Activated CD4-positive, alpha-beta T cell treated with anti-CD3 and anti-CD28 coated beads for 36 hours (primary cell): ENCODE measurements around the gene HACD2. TPM values are rescaled to one million over a fixed set of nuclear protein-coding genes. Genes with fewer than 3 reads are reported as not detected.

ENCODE experiments used
- ATAC-seq: fragments of 200-7000 bp; cut with Tn5 transposase; one replicate; pipeline ENCODE4 v1.10.0; 2021; ENCODE audit warnings: mild to moderate bottlenecking, moderate library complexity
- CTCF ChIA-PET: fragments of 350-600 bp; sonication (Branson Sonifier 250); formaldehyde crosslinking; loops from one replicate; lab custom pipeline; 2021; ENCODE audit warnings: antibody characterized with exemption; lab: Charles Lee
- POLR2A ChIA-PET: fragments of 350-600 bp; sonication (Branson Sonifier 250); formaldehyde crosslinking; loops from one replicate; lab custom pipeline; 2021; ENCODE audit warnings: antibody characterized with exemption, inconsistent platforms; lab: Charles Lee
- DNase-seq: peaks from one replicate; pipeline ENCODE4 v3.0.0-alpha.2; 2020
- H3K27ac Mint-ChIP-seq: one replicate; pipeline ENCODE4 v1.8.0; 2021; ENCODE audit warnings: mixed read lengths
- H3K27me3 Mint-ChIP-seq: one replicate; pipeline ENCODE4 v1.8.0; 2021; ENCODE audit warnings: mixed read lengths
- H3K36me3 Mint-ChIP-seq: one replicate; pipeline ENCODE4 v1.8.0; 2021; ENCODE audit warnings: low read depth, mixed read lengths
- H3K4me1 Mint-ChIP-seq: one replicate; pipeline ENCODE4 v1.8.0; 2021; ENCODE audit warnings: mixed read lengths
- H3K4me3 Mint-ChIP-seq: one replicate; pipeline ENCODE4 v1.8.0; 2021; ENCODE audit warnings: mild to moderate bottlenecking, moderate library complexity, mixed read lengths
- H3K9me3 Mint-ChIP-seq: one replicate; pipeline ENCODE4 v1.8.0; 2021; ENCODE audit warnings: low read depth, mixed read lengths
- intact Hi-C, 2 experiments: fragments of 100-400 bp; cut with DNase I in 1 of 2; cut with micrococcal nuclease in 1 of 2; formaldehyde crosslinking; loops; one replicate each; pipeline versions ENCODE4 v1.14.2 to v1.15.1; 2022 to 2024; cut with DNase I, micrococcal nuclease
- total RNA-seq, 2 experiments: library from RNA; stranded (reverse); gene quantifications; one replicate each; pipeline ENCODE4 v1.2.3, GENCODE V29; 2021

HACD2 gene
- total RNA-seq, 2 experiments from 2014 or later = 22.1 to 27.7 TPM

DNA sequence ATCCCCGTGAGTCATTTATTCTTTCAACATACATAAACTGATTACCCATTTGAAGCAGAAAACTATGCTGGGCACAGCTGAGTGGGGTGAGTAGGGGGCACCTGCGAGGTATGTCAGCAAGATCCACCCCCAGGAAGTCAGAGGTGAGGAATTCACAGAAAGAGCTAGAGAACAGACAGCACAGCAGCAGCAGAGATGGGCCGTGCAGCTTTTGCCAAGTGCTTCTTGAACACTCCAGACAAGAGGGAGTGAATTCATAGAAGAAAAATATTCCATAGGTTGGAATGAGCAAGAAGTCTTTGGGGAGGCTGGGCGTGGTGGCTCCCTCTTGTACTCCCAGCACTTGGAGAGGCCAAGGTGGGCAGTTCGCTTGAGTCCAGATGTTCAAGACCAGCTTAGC is 126.6 kb downstream of the HACD2 start:
- no peak overlapping the region for H3K27ac Mint-ChIP-seq
- no peaks in the 10 kb centered on the region for H3K4me1 Mint-ChIP-seq
- DNase-seq = no peak
- POLR2A ChIA-PET = no interaction called here
- ATAC-seq = no peak
- H3K36me3 Mint-ChIP-seq = no peaks in the 10 kb centered on the region
- intact Hi-C loops = no loop called here
- peaks cover 34% of the 10 kb centered on the region for H3K27me3 Mint-ChIP-seq
- H3K4me3 Mint-ChIP-seq = no peak overlapping the region
- CTCF ChIA-PET = interaction anchor here (0.9 kb wide), 1 partner anchor 10 kb away, joined by 3 read pairs; no protein-coding TSS in a partner anchor
- no peaks in the 10 kb centered on the region for H3K9me3 Mint-ChIP-seq

DNA sequence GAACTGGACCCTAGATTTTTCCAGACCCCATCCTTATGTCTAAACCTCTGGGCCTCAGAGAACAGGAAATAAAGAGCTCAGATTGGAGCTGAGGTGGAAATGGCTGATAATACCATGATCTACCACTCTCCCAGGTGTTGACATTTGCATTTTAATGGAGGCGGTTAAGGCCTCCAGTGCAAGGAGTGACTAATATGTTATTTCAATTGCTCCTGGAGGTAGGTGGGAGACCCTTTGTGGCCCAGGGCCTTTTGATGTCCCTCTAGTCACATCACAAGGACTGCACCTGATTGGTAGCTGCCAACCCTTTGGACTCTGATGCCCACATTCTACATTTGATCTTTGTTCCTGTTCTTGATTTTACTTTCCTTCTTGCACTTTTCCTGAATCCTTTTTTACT is 127.0 kb downstream of the HACD2 start:
- Mint-ChIP-seq H3K4me3 (no peak overlapping the region), H3K4me1 (no peaks in the 10 kb centered on the region), H3K27me3 (peaks cover 34% of the 10 kb centered on the region), H3K27ac (no peak overlapping the region), H3K36me3 (no peaks in the 10 kb centered on the region), H3K9me3 (no peaks in the 10 kb centered on the region)
- no peak for ATAC-seq
- DNase-seq = no peak
- ChIA-PET POLR2A (no interaction called here), CTCF (no interaction called here)
- intact Hi-C loops = no loop called here

DNA sequence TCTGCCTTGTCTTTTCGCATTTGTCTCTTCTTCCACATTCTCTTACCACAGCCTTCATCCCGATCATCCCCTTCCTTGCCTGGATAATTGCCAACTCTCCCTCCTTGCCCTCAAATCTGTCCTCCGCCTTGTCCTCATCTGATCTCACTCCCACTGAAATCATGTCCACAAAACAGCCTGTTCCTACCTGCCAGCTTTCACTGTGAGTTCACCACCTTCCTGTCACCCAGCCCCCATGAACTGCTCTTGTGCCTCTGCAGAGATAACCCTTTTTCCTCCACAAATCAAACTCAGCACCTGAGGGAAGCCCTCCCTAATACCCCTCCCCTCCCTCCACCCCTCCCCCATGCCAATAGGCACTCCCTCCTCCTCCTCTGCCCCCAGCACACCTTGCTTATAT is 131.2 kb downstream of the HACD2 start:
- DNase-seq = no peak
- H3K4me3 Mint-ChIP-seq = no peak overlapping the region
- peaks cover 42% of the 10 kb centered on the region for H3K27me3 Mint-ChIP-seq
- H3K4me1 Mint-ChIP-seq = no peaks in the 10 kb centered on the region
- ATAC-seq = no peak
- POLR2A ChIA-PET = no interaction called here
- intact Hi-C loops = no loop called here
- H3K27ac Mint-ChIP-seq = no peak overlapping the region
- no peaks in the 10 kb centered on the region for H3K9me3 Mint-ChIP-seq
- no peaks in the 10 kb centered on the region for H3K36me3 Mint-ChIP-seq
- CTCF ChIA-PET = no interaction called here

- ATAC-seq = no peak
- DNase-seq = no peak
- ChIA-PET POLR2A (no interaction called here), CTCF (interaction anchor here (0.9 kb wide), 1 partner anchor 153 kb away, joined by 3 read pairs; no protein-coding TSS in a partner anchor)
- peaks cover 34% of the 10 kb centered on the region for H3K27me3 Mint-ChIP-seq
- H3K9me3 Mint-ChIP-seq = no peaks in the 10 kb centered on the region
- H3K36me3 Mint-ChIP-seq = no peaks in the 10 kb centered on the region
- no peaks in the 10 kb centered on the region for H3K4me1 Mint-ChIP-seq
- H3K27ac Mint-ChIP-seq = no peak overlapping the region
- intact Hi-C loops = no loop called here
- no peak overlapping the region for H3K4me3 Mint-ChIP-seq
These were observed 133.7 kb downstream of the HACD2 start for GRCh38 chr3:123451186-123451585.

DNA sequence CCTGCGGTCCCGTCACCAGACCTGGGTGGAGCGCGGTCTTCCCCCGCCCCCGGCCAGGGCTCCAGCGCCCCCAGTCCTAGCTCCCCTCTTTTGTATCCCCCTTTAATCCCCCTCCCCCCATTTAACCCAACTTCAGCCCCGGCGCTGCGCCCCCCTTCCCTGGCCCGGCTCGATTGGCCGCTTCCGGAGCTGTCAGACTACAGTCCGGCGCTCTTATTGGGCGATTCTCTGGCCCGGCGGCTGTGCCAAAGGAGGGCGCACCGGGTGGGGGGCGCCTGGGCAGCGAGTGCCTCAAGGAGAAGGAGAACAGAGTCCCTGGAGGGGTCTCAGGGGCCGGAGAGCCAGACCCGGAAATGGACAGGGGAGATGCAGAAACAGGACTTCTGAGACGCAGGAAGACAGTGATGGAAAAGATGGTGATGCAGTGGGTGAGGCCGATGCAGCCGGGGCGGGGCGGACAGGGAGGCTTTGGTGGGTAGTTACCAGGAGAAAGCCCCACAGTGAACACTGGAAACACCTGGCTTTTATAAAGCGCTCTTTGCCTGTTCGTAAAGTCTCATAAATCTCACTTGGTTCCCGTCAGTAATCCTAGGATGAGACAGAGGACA is 134.8 kb downstream of the HACD2 start:
- intact Hi-C loops = loop anchor here in 1 of 2 experiments (5.0 kb wide), 1 partner anchor 107 kb away; no protein-coding TSS in a partner anchor
- DNase-seq (no peak), ATAC-seq (no peak)
- Mint-ChIP-seq H3K9me3 (no peaks in the 10 kb centered on the region), H3K36me3 (no peaks in the 10 kb centered on the region), H3K27ac (no peak overlapping the region), H3K4me3 (no peak overlapping the region), H3K27me3 (peaks cover 40% of the 10 kb centered on the region), H3K4me1 (no peaks in the 10 kb centered on the region)
- POLR2A ChIA-PET = interaction anchor here (0.5 kb wide), 1 partner anchor 1903 kb away, joined by 3 read pairs; no protein-coding TSS in a partner anchor
- CTCF ChIA-PET = interaction anchor here (0.9 kb wide), 1 partner anchor 154 kb away, joined by 3 read pairs; no protein-coding TSS in a partner anchor

GRCh38 chr3:123449102-123449996 is 135.5 kb downstream of the HACD2 start:
- peaks cover 42% of the 10 kb centered on the region for H3K27me3 Mint-ChIP-seq
- no peak overlapping the region for H3K27ac Mint-ChIP-seq
- no peaks in the 10 kb centered on the region for H3K4me1 Mint-ChIP-seq
- ChIA-PET CTCF (interaction anchor here (1.5 to 2.4 kb wide), 2 partner anchors 110 to 113 kb away, joined by 4 to 16 read pairs; no protein-coding TSS in a partner anchor), POLR2A (no interaction called here)
- no peaks in the 10 kb centered on the region for H3K9me3 Mint-ChIP-seq
- ATAC-seq (peak; percentile 25), DNase-seq (peak; percentile 35)
- intact Hi-C loops = loop anchor here in 1 of 2 experiments (5.0 kb wide), 1 partner anchor 108 kb away; no protein-coding TSS in a partner anchor
- H3K36me3 Mint-ChIP-seq = no peaks in the 10 kb centered on the region
- no peak overlapping the region for H3K4me3 Mint-ChIP-seq

DNA sequence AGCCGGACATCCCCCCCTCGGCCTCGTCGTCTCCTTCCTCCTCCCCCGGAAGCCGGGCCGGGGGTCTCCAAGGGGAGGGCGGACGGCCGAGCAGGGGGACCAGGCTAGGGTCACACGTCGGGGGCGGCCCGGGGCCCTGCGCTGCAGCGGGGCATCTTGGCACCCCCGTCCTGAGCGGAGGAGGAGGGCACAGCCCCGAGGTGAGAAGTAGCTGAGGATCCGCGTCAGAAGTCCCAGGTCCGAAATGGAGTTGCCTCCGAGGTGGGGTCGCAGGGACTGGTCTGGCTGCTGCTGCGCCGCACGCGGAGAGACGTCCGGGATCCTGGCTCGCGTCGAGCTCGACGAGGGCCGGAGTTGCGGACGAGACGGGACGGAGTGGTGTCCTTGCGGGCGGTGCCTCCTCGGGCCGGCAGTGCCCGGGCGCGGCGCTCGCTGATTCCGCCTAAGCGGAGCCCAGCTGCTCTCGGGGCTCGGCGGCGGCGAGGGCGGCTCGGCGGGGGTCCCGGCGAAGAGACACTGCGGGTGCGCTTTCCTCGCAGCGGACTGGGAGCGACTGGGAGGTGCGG is 136.2 kb downstream of the HACD2 start, which contains the start of gene ADCY5:
Gene ADCY5, minus strand, starts transcription at position 555 of the 566 bp plus-strand sequence. Its CDS starts 545 bp downstream, at position 10.
- Mint-ChIP-seq H3K36me3 (no peaks in the 10 kb centered on the region), H3K4me3 (no peak within 1 kb of the TSS), H3K27me3 (peaks cover 45% of the 10 kb centered on the region), H3K4me1 (no peaks in the 10 kb centered on the region), H3K9me3 (no peaks in the 10 kb centered on the region), H3K27ac (no peak within 1 kb of the TSS)
- POLR2A ChIA-PET = no interaction called here
- DNase-seq (peak; percentile 15), ATAC-seq (no peak)
- intact Hi-C loops = loop anchor here (1.0 to 5.0 kb wide), 3 partner anchors 41 to 111 kb away; no protein-coding TSS in a partner anchor
- CTCF ChIA-PET = interaction anchor here (0.5 to 2.4 kb wide), 4 partner anchors 10 to 495 kb away, joined by 3 to 16 read pairs (median 4); no protein-coding TSS in a partner anchor

GRCh38 chr3:123447749-123448517 is 136.9 kb downstream of the HACD2 start:
- Mint-ChIP-seq H3K36me3 (no peaks in the 10 kb centered on the region), H3K4me3 (no peak overlapping the region), H3K4me1 (no peaks in the 10 kb centered on the region), H3K9me3 (no peaks in the 10 kb centered on the region), H3K27me3 (peaks cover 46% of the 10 kb centered on the region), H3K27ac (no peak overlapping the region)
- ATAC-seq (peak; percentile 81), DNase-seq (peak; percentile 71)
- CTCF ChIA-PET = interaction anchor here (0.5 to 2.4 kb wide), 6 partner anchors 11 to 494 kb away, joined by 3 to 16 read pairs (median 4); no protein-coding TSS in a partner anchor
- intact Hi-C loops = loop anchor here (1.0 to 5.0 kb wide), 3 partner anchors 41 to 111 kb away; no protein-coding TSS in a partner anchor
- POLR2A ChIA-PET = no interaction called here

DNA sequence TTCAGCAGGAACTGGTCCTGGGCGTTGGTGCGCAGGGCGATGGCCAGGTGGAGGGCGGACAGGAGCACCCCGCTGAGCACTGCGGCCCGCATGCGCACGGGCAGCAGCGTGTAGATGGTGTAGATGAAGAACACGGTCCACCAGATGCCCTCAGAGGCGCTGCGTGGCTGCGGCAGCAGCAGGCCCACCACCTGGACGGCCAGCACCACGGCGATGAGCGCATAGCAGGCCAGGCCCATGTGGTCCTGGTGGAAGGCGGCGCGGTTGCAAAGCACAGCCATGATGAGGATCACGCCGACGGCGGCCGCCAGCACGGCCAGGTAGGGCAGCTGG is 137.5 kb downstream of the HACD2 start:
- Mint-ChIP-seq H3K27ac (no peak overlapping the region), H3K27me3 (peaks cover 49% of the 10 kb centered on the region), H3K9me3 (no peaks in the 10 kb centered on the region), H3K36me3 (no peaks in the 10 kb centered on the region), H3K4me3 (no peak overlapping the region), H3K4me1 (no peaks in the 10 kb centered on the region)
- ChIA-PET POLR2A (no interaction called here), CTCF (interaction anchor here (0.6 to 2.4 kb wide), 3 partner anchors 19 to 300 kb away, joined by 3 to 16 read pairs (median 4); no protein-coding TSS in a partner anchor)
- no peak for DNase-seq
- intact Hi-C loops = loop anchor here in 1 of 2 experiments (5.0 kb wide), 1 partner anchor 110 kb away; no protein-coding TSS in a partner anchor
- ATAC-seq = no peak

DNA sequence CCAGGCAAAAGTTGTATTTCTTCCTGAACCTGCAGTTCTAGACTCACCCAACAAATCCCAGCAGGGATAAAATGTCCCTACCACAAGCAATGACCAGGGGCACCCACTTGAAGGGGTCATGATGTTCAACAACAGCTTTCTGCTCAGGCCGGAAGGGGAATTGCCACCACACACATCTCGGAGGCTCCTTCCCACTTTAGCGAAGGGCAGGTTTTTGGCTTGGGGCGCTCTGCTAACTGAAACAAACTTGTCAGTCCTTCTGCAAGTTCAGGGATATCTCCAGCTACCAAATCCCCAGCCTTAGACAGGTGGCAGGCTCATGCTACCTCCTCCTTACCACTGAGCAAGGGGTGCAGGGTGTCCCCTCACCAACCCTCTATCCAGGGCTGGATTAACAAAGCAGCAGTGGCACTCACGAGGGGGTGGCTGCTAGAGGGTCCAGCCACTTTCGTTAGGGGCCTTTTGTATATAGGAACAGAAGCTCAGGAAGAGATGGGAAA is 138.2 kb downstream of the HACD2 start:
- ATAC-seq = no peak
- no peaks in the 10 kb centered on the region for H3K4me1 Mint-ChIP-seq
- no peak overlapping the region for H3K27ac Mint-ChIP-seq
- intact Hi-C loops = loop anchor here in 1 of 2 experiments (5.0 kb wide), 1 partner anchor 111 kb away; no protein-coding TSS in a partner anchor
- CTCF ChIA-PET = interaction anchor here (0.6 to 1.4 kb wide), 4 partner anchors 20 to 1744 kb away, joined by 3 to 5 read pairs (median 4); no protein-coding TSS in a partner anchor
- H3K27me3 Mint-ChIP-seq = peaks cover 49% of the 10 kb centered on the region
- POLR2A ChIA-PET = no interaction called here
- no peaks in the 10 kb centered on the region for H3K9me3 Mint-ChIP-seq
- DNase-seq = no peak
- no peak overlapping the region for H3K4me3 Mint-ChIP-seq
- H3K36me3 Mint-ChIP-seq = no peaks in the 10 kb centered on the region
